Measurements from ENCODE around the gene RAB4B. TPM values are rescaled to one million over a fixed set of nuclear protein-coding genes. Genes with fewer than 3 reads are reported as not detected.

The RAB4B gene
- total RNA-seq, 1 donor from 2014 or later = 12.9 TPM

DNA sequence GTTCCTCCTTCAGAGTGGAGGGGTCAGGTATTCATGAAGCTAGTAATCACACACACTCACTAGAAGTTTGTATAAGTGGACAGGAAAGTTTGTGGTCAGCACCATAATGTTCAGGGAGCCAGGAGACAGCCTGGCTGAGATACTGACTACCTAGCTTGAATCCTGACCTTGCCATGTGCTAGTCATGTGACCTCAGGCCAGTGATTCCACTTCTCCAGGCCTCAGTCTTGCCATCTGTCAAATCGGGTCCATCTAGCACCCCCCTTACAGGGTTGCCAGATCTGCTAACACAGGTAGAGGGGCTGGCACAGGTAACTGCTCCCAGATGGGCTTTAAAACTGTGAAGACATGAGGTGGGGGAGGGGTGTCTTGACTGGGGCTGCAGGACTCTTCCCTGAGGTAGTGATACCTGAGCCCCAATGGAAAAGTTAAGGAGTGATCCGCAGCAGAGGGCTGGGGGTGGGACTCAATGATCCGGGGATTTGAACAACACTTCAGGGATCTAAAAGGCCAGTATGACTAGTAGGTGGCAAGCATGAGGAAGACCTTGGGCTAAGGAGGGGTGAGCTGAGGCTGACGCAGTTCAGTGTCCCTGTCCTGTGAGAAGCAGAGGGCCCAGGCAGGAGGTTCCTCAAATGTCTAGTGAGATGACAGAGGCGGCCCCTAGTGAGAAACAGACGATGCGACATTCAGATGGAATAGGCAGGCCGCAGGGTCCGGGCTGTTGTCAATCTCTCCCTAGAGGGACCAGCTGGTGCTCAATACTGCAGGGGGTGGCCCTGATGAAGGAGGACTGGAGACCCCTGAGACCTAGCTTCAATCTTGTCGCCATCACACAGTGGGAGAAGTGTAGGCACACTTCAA lies 36.3 kb upstream of the RAB4B start:
- TF ChIP-seq EZH2 (IDR thresholded peaks at IDR 0.05) = no peak
- TF ChIP-seq EZH2phosphoT487 (IDR thresholded peaks at IDR 0.05) = no peak
- TF ChIP-seq, protein P1, sequence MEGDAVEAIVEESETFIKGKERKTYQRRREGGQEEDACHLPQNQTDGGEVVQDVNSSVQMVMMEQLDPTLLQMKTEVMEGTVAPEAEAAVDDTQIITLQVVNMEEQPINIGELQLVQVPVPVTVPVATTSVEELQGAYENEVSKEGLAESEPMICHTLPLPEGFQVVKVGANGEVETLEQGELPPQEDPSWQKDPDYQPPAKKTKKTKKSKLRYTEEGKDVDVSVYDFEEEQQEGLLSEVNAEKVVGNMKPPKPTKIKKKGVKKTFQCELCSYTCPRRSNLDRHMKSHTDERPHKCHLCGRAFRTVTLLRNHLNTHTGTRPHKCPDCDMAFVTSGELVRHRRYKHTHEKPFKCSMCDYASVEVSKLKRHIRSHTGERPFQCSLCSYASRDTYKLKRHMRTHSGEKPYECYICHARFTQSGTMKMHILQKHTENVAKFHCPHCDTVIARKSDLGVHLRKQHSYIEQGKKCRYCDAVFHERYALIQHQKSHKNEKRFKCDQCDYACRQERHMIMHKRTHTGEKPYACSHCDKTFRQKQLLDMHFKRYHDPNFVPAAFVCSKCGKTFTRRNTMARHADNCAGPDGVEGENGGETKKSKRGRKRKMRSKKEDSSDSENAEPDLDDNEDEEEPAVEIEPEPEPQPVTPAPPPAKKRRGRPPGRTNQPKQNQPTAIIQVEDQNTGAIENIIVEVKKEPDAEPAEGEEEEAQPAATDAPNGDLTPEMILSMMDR (IDR thresholded peaks at IDR 0.05) = no peak
- peaks cover 4% of the 10 kb centered on the region for H3F3A ChIP-seq (ENCODE audit: low read depth)
- H3K79me2 ChIP-seq (ENCODE audit: low read depth) = no peaks in the 10 kb centered on the region
- H3K27ac ChIP-seq = no peak overlapping the region
- no peak overlapping the region for H3K9ac ChIP-seq
- Mint-ChIP-seq H3K27ac (no peak overlapping the region), H3K4me3 (peak overlapping the region; percentile 48), H3K4me1 (peaks cover 3% of the 10 kb centered on the region), H3K9me3 (no peaks in the 10 kb centered on the region), H3K36me3 (peaks cover 6% of the 10 kb centered on the region), H3K27me3 (ENCODE audit: insufficient read depth, low read depth) (peaks cover 4% of the 10 kb centered on the region)
- H3K27me3 ChIP-seq = no peaks in the 10 kb centered on the region
- H3K4me3 ChIP-seq = no peak overlapping the region
- no peak for DNase-seq (ENCODE audit: low spot score)
- H2AFZ ChIP-seq (replicated peaks) = no peak overlapping the region
- no peaks in the 10 kb centered on the region for H4K20me1 ChIP-seq (ENCODE audit: low read depth)
- no peaks in the 10 kb centered on the region for H3K9me3 ChIP-seq (ENCODE audit: low read depth)
- no peak overlapping the region for H3K4me2 ChIP-seq
- no peaks in the 10 kb centered on the region for H3K4me1 ChIP-seq
- H3K36me3 ChIP-seq = no peaks in the 10 kb centered on the region

DNA sequence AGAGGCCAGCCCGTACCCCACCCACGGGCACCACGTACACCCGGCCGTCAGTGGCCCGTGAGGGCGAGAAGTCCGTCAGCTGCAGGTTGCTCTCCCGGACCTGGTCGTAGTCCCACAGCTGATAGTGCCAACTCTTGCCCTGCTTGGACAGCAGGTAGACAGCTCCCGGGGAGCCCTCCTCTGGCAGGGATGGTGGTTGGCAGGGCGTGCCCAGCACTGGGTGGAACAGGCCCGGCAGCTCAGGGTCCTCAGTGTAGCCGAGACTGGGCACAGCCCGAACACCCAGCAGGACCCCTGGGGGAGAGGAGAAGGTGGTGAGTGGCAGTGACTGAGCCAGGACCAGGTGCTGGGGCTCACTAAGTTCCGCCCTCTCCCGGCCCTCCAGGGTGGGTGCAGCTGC lies 35.6 kb upstream of the RAB4B start:
- Histone ChIP-seq H3K4me3 (no peak overlapping the region), H3K27me3 (no peaks in the 10 kb centered on the region), H3K79me2 (ENCODE audit: low read depth) (no peaks in the 10 kb centered on the region), H4K20me1 (ENCODE audit: low read depth) (no peaks in the 10 kb centered on the region), H3K4me2 (no peak overlapping the region), H2AFZ (replicated peaks) (no peak overlapping the region), H3K36me3 (no peaks in the 10 kb centered on the region), H3K4me1 (no peaks in the 10 kb centered on the region), H3K27ac (no peak overlapping the region), H3K9me3 (ENCODE audit: low read depth) (no peaks in the 10 kb centered on the region), H3F3A (ENCODE audit: low read depth) (peaks cover 4% of the 10 kb centered on the region), H3K9ac (no peak overlapping the region)
- TF ChIP-seq EZH2 (IDR thresholded peaks at IDR 0.05) (no peak), EZH2phosphoT487 (IDR thresholded peaks at IDR 0.05) (no peak)
- TF ChIP-seq, protein P1 (IDR thresholded peaks at IDR 0.05) = no peak
- Mint-ChIP-seq H3K4me1 (peaks cover 3% of the 10 kb centered on the region), H3K27me3 (ENCODE audit: insufficient read depth, low read depth) (peaks cover 4% of the 10 kb centered on the region), H3K27ac (no peak overlapping the region), H3K4me3 (no peak overlapping the region), H3K36me3 (peaks cover 5% of the 10 kb centered on the region), H3K9me3 (no peaks in the 10 kb centered on the region)
- DNase-seq (ENCODE audit: low spot score) = no peak

DNA sequence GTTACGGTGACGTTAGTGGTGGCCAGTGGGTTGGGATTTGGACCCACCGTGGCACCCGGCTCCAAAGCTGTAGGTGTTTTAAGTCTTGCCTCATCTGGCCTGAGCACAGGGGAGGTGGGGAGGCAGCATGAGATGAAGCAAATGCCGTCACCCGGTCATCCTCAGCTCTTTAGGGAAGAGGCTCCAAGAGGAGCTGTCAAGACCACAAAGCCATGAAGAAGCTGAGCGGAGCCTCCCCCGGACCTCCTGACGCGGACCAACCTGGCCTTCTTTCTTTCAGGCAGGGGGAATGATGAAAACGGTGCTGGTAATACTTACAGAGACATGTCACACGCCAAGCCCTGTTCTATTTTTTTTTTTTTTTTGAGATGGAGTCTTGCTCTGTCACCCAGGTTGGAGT lies 35.2 kb upstream of the RAB4B start:
- H2AFZ ChIP-seq (replicated peaks) = no peak overlapping the region
- no peak overlapping the region for H3K27ac ChIP-seq
- no peaks in the 10 kb centered on the region for H3K9me3 Mint-ChIP-seq
- DNase-seq (ENCODE audit: low spot score) = no peak
- peaks cover 4% of the 10 kb centered on the region for H3K79me2 ChIP-seq (ENCODE audit: low read depth)
- no peak overlapping the region for H3K4me3 Mint-ChIP-seq
- H3K36me3 Mint-ChIP-seq = peaks cover 3% of the 10 kb centered on the region
- peaks cover 2% of the 10 kb centered on the region for H3K27me3 Mint-ChIP-seq (ENCODE audit: insufficient read depth, low read depth)
- H4K20me1 ChIP-seq (ENCODE audit: low read depth) = no peaks in the 10 kb centered on the region
- TF ChIP-seq, protein P1 (IDR thresholded peaks at IDR 0.05) = no peak
- TF ChIP-seq EZH2 (IDR thresholded peaks at IDR 0.05) (no peak), EZH2phosphoT487 (IDR thresholded peaks at IDR 0.05) (no peak)
- H3F3A ChIP-seq (ENCODE audit: low read depth) = peaks cover 4% of the 10 kb centered on the region
- H3K27me3 ChIP-seq = no peaks in the 10 kb centered on the region
- H3K9ac ChIP-seq = no peak overlapping the region
- no peaks in the 10 kb centered on the region for H3K4me1 ChIP-seq
- H3K27ac Mint-ChIP-seq = no peak overlapping the region
- peaks cover 5% of the 10 kb centered on the region for H3K4me1 Mint-ChIP-seq
- no peaks in the 10 kb centered on the region for H3K9me3 ChIP-seq (ENCODE audit: low read depth)
- no peak overlapping the region for H3K4me2 ChIP-seq
- H3K4me3 ChIP-seq = no peak overlapping the region
- no peaks in the 10 kb centered on the region for H3K36me3 ChIP-seq

Measured in neural progenitor cell (in vitro differentiated cells).